ENCODE data around the gene JAK2. TPM values are rescaled to one million over a fixed set of nuclear protein-coding genes. Genes with fewer than 3 reads are reported as not detected.

The JAK2 gene
- total and polyA plus RNA-seq, 10 of the 15 experiments (the other 5 are each of a cell fraction or from before 2014, with no cell fraction given): 4.1 to 22.9 (median 13.7) TPM

DNA sequence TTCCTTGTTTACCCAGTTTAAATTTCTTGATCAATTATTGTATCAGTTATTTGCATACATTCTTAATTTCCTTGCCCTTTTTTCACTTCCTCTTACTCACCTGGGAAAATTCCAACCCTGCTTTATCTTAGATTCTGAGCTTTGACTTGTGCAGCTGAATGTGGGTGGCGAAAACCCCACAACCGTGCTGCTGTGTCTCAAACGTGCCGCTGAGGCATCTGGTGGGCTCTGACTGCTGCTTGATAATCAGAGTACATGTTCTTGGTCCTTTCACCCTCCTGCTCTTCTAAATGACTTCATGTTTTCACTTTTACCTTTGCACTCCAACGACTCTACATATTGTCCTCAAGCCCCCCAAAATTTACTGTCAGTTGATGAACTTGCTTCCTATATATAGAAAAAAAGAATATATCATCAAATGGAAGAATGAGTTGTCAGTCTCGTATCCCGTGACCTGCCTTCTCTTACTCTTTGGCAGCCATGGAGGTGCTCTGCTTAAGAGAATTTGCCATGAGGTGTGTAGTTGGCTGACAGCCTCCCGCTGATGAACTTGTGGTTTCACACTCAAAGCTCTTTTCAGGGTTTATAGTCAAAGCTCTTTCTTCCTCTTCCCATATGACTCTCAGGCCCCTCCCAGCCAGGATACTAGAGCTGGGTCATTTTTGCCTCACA lies 14.0 kb upstream of the JAK2 start (continued):
- TF ChIP-seq HDAC2 (IDR thresholded peaks at IDR 0.05) (no peak), ATF7 (IDR thresholded peaks at IDR 0.05; ENCODE audit: low read depth) (peak; percentile 72), STAT1 (conservative IDR thresholded peaks at IDR 0.05) (no peak; the same call in 1 of the 2 replicates), MTA2 (IDR thresholded peaks at IDR 0.05; ENCODE audit: low read depth) (peak; percentile 76), RB1 (IDR thresholded peaks at IDR 0.05; ENCODE audit: borderline replicate concordance) (no peak), MEF2B (IDR thresholded peaks at IDR 0.05; ENCODE audit: partially characterized antibody, poor library complexity, severe bottlenecking) (peak; percentile 54), SMARCA5 (IDR thresholded peaks at IDR 0.05) (0 out of 2 replicates have a peak, but pooled peaks have one; percentile 38), IRF4 (IDR thresholded peaks at IDR 0.05; ENCODE audit: low read depth, low read length) (no peak), CBX3 (IDR thresholded peaks at IDR 0.05; ENCODE audit: borderline replicate concordance, low read depth) (no peak), CREM (IDR thresholded peaks at IDR 0.05; ENCODE audit: low read depth) (peak; percentile 39), KAT2A (conservative IDR thresholded peaks at IDR 0.05; ENCODE audit: control insufficient read depth, low read depth, low read length) (no peak), RELA (IDR thresholded peaks at IDR 0.05; ENCODE audit: borderline replicate concordance, partially characterized antibody) (no peak), PML (IDR thresholded peaks at IDR 0.05; ENCODE audit: low read length) (peak; percentile 34; the same call in 1 of the 2 replicates), RAD51 (IDR thresholded peaks at IDR 0.05) (peak; percentile 79), BRCA1 (IDR thresholded peaks at IDR 0.05; ENCODE audit: low read depth, low read length) (no peak), ZBED1 (IDR thresholded peaks at IDR 0.05; ENCODE audit: borderline replicate concordance) (no peak), CBFB (IDR thresholded peaks at IDR 0.05; ENCODE audit: low read depth) (peak; percentile 80)
- TF ChIP-seq, protein P1, sequence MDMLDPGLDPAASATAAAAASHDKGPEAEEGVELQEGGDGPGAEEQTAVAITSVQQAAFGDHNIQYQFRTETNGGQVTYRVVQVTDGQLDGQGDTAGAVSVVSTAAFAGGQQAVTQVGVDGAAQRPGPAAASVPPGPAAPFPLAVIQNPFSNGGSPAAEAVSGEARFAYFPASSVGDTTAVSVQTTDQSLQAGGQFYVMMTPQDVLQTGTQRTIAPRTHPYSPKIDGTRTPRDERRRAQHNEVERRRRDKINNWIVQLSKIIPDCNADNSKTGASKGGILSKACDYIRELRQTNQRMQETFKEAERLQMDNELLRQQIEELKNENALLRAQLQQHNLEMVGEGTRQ (IDR thresholded peaks at IDR 0.05; ENCODE audit: borderline replicate concordance, low read depth, low read length): no peak; the same call in 1 of the 2 replicates
- TF ChIP-seq, protein P2, sequence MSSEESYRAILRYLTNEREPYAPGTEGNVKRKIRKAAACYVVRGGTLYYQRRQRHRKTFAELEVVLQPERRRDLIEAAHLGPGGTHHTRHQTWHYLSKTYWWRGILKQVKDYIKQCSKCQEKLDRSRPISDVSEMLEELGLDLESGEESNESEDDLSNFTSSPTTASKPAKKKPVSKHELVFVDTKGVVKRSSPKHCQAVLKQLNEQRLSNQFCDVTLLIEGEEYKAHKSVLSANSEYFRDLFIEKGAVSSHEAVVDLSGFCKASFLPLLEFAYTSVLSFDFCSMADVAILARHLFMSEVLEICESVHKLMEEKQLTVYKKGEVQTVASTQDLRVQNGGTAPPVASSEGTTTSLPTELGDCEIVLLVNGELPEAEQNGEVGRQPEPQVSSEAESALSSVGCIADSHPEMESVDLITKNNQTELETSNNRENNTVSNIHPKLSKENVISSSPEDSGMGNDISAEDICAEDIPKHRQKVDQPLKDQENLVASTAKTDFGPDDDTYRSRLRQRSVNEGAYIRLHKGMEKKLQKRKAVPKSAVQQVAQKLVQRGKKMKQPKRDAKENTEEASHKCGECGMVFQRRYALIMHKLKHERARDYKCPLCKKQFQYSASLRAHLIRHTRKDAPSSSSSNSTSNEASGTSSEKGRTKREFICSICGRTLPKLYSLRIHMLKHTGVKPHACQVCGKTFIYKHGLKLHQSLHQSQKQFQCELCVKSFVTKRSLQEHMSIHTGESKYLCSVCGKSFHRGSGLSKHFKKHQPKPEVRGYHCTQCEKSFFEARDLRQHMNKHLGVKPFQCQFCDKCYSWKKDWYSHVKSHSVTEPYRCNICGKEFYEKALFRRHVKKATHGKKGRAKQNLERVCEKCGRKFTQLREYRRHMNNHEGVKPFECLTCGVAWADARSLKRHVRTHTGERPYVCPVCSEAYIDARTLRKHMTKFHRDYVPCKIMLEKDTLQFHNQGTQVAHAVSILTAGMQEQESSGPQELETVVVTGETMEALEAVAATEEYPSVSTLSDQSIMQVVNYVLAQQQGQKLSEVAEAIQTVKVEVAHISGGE (CRISPR knock-in tag; IDR thresholded peaks at IDR 0.05): no peak
- TF ChIP-seq, protein P3, sequence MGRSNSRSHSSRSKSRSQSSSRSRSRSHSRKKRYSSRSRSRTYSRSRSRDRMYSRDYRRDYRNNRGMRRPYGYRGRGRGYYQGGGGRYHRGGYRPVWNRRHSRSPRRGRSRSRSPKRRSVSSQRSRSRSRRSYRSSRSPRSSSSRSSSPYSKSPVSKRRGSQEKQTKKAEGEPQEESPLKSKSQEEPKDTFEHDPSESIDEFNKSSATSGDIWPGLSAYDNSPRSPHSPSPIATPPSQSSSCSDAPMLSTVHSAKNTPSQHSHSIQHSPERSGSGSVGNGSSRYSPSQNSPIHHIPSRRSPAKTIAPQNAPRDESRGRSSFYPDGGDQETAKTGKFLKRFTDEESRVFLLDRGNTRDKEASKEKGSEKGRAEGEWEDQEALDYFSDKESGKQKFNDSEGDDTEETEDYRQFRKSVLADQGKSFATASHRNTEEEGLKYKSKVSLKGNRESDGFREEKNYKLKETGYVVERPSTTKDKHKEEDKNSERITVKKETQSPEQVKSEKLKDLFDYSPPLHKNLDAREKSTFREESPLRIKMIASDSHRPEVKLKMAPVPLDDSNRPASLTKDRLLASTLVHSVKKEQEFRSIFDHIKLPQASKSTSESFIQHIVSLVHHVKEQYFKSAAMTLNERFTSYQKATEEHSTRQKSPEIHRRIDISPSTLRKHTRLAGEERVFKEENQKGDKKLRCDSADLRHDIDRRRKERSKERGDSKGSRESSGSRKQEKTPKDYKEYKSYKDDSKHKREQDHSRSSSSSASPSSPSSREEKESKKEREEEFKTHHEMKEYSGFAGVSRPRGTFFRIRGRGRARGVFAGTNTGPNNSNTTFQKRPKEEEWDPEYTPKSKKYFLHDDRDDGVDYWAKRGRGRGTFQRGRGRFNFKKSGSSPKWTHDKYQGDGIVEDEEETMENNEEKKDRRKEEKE (IDR thresholded peaks at IDR 0.05): no peak
- TF ChIP-seq, protein P4, sequence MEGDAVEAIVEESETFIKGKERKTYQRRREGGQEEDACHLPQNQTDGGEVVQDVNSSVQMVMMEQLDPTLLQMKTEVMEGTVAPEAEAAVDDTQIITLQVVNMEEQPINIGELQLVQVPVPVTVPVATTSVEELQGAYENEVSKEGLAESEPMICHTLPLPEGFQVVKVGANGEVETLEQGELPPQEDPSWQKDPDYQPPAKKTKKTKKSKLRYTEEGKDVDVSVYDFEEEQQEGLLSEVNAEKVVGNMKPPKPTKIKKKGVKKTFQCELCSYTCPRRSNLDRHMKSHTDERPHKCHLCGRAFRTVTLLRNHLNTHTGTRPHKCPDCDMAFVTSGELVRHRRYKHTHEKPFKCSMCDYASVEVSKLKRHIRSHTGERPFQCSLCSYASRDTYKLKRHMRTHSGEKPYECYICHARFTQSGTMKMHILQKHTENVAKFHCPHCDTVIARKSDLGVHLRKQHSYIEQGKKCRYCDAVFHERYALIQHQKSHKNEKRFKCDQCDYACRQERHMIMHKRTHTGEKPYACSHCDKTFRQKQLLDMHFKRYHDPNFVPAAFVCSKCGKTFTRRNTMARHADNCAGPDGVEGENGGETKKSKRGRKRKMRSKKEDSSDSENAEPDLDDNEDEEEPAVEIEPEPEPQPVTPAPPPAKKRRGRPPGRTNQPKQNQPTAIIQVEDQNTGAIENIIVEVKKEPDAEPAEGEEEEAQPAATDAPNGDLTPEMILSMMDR (IDR thresholded peaks at IDR 0.05 in 2 of 3, conservative IDR thresholded peaks at IDR 0.05 in 1 of 3; ENCODE audit: control insufficient read depth in 2 of 3, extremely low read depth in 1 of 3, insufficient read depth in 1 of 3, low read depth in 3 of 3, low read length in 3 of 3): no peak
